ENCODE results near the gene TUBAL3.
"Not testable (repeated sequence)": the region's sequence is repeated elsewhere in the genome, so short reads cannot be mapped to it uniquely, and the experiment has no call there.

TUBAL3 gene

GRCh38 chr10:5413012-5413938 lies 8.6 kb upstream of the TUBAL3 start:
- H3K36me3 ChIP-seq (ENCODE audit: insufficient read depth): no peaks in the 10 kb centered on the region
- H3K4me3 ChIP-seq (IDR thresholded peaks at IDR 0.05; ENCODE audit: insufficient read depth, low read depth, low read length): no peak overlapping the region
- peak overlapping the region; percentile 97 for H3K4me2 ChIP-seq
- TF ChIP-seq CTCF (conservative IDR thresholded peaks at IDR 0.05; ENCODE audit: low read depth, low read length): no peak
- peaks cover 37% of the 10 kb centered on the region for H3K4me1 ChIP-seq (ENCODE audit: low read depth, poor library complexity, severe bottlenecking)
- H4K20me1 ChIP-seq (ENCODE audit: insufficient read depth): no peaks in the 10 kb centered on the region
- H3K27ac ChIP-seq: no peak overlapping the region
- H2AFZ ChIP-seq (ENCODE audit: low read depth): no peak overlapping the region
- H3K27me3 ChIP-seq (ENCODE audit: insufficient read depth, low read depth): no peaks in the 10 kb centered on the region
- peaks cover 54% of the 10 kb centered on the region for H3K79me2 ChIP-seq (ENCODE audit: insufficient read depth, low read depth)
- peak overlapping the region; percentile 50; the same call in 1 of the 2 replicates for H3K9ac ChIP-seq

- H4K20me1 ChIP-seq (ENCODE audit: insufficient read depth): no peaks in the 10 kb centered on the region
- H3K4me2 ChIP-seq: peak within 1 kb of the TSS; percentile 97
- no peak within 1 kb of the TSS for H3K4me3 ChIP-seq (IDR thresholded peaks at IDR 0.05; ENCODE audit: insufficient read depth, low read depth, low read length)
- peak within 1 kb of the TSS; percentile 80 for H2AFZ ChIP-seq (ENCODE audit: low read depth)
- H3K27me3 ChIP-seq (ENCODE audit: insufficient read depth, low read depth): no peaks in the 10 kb centered on the region
- peaks cover 45% of the 10 kb centered on the region for H3K79me2 ChIP-seq (ENCODE audit: insufficient read depth, low read depth)
- H3K27ac ChIP-seq: peak within 1 kb of the TSS; percentile 62
- peak within 1 kb of the TSS; percentile 91 for H3K9ac ChIP-seq
- H3K4me1 ChIP-seq (ENCODE audit: low read depth, poor library complexity, severe bottlenecking): peaks cover 33% of the 10 kb centered on the region
- no peaks in the 10 kb centered on the region for H3K36me3 ChIP-seq (ENCODE audit: insufficient read depth)
- TF ChIP-seq CTCF (conservative IDR thresholded peaks at IDR 0.05; ENCODE audit: low read depth, low read length): no peak
Observed at GRCh38 chr10:5412277-5412941, 7.8 kb upstream of the TUBAL3 start, which contains the start of gene NET1. Gene NET1, plus strand, starts transcription at chr10:5412557. Its CDS starts 136 bp downstream, at chr10:5412693.

- H3K36me3 ChIP-seq (ENCODE audit: insufficient read depth): no peaks in the 10 kb centered on the region
- peaks cover 40% of the 10 kb centered on the region for H3K79me2 ChIP-seq (ENCODE audit: insufficient read depth, low read depth)
- no peak for TF ChIP-seq CTCF (conservative IDR thresholded peaks at IDR 0.05; ENCODE audit: low read depth, low read length)
- peaks cover 33% of the 10 kb centered on the region for H3K4me1 ChIP-seq (ENCODE audit: low read depth, poor library complexity, severe bottlenecking)
- peak overlapping the region; percentile 80 for H2AFZ ChIP-seq (ENCODE audit: low read depth)
- no peaks in the 10 kb centered on the region for H4K20me1 ChIP-seq (ENCODE audit: insufficient read depth)
- H3K4me2 ChIP-seq: peak overlapping the region; percentile 68
- no peak overlapping the region for H3K27ac ChIP-seq
- H3K4me3 ChIP-seq (IDR thresholded peaks at IDR 0.05; ENCODE audit: insufficient read depth, low read depth, low read length): no peak overlapping the region
- no peaks in the 10 kb centered on the region for H3K27me3 ChIP-seq (ENCODE audit: insufficient read depth, low read depth)
- H3K9ac ChIP-seq: peak overlapping the region; percentile 91; the same call in 1 of the 2 replicates
Observed at GRCh38 chr10:5411941-5412276, 7.3 kb upstream of the TUBAL3 start.

GRCh38 chr10:5410787-5411186 lies 6.2 kb upstream of the TUBAL3 start:
- H3K36me3 ChIP-seq (ENCODE audit: insufficient read depth); H3K27me3 ChIP-seq (ENCODE audit: insufficient read depth, low read depth); H3K4me3 ChIP-seq (IDR thresholded peaks at IDR 0.05; ENCODE audit: insufficient read depth, low read depth, low read length); H4K20me1 ChIP-seq (ENCODE audit: insufficient read depth); H3K27ac ChIP-seq; H2AFZ ChIP-seq (ENCODE audit: low read depth); H3K4me2 ChIP-seq; H3K9ac ChIP-seq: not testable (repeated sequence)
- Histone ChIP-seq H3K4me1 (ENCODE audit: low read depth, poor library complexity, severe bottlenecking) (peaks cover 33% of the 10 kb centered on the region), H3K79me2 (ENCODE audit: insufficient read depth, low read depth) (peaks cover 29% of the 10 kb centered on the region)

Data from KMS-11 (cell line).